Measurements from ENCODE around the gene METTL3. TPM values are rescaled to one million over a fixed set of nuclear protein-coding genes. Genes with fewer than 3 reads are reported as not detected.

METTL3 gene
- total RNA-seq, 1 donor = 41.3 TPM

DNA sequence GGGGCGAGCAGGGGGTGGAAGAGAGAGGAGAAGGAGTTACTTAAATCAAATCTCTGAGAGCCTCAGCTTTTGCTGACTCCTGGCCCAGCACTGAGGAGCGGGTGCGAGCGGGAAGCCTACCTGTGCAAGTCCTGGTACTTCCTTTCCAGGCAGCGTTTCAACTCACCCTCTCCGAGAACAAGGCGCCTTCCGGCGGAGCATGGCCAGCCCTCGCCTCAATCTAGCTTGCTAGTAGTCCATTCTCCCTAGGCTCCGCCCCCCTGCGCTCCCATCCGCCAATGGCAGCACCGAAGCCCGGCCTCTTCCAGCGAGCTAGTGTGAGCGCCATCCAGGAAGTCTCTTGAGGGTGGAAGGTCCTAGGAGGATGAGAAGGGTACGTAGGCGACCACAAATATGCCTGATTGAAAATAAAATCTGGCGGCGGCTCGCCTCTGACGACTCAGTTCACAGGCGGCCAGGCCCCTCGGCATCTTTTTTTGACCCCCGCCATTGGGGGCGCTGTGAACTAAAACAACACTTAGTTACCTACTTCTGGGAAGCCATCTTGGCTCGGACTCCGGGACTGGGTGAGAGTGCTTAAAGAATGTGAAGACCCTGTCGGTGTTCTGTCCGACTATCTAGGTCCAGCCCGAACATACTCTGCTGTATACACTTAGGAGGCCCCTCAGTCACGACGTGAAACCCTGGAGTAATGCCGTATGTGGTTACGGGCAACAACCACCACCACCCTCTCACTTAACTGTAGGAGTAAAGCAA, 55.0 kb downstream of the METTL3 start, which contains the start of gene CHD8:
Gene CHD8, minus strand, starts transcription at position 212 of the 756 bp plus-strand sequence. CDS start 24,480 bp downstream, outside the sequence.
- H3K27me3 ChIP-seq (ENCODE audit: insufficient read depth, low read length) = no peaks in the 10 kb centered on the region
- H3K4me3 ChIP-seq (ENCODE audit: low read length) = peak within 1 kb of the TSS; percentile 56
- peaks cover 30% of the 10 kb centered on the region for H3K4me1 ChIP-seq (ENCODE audit: insufficient read depth, low read length)
- no peaks in the 10 kb centered on the region for H3K9me3 ChIP-seq (ENCODE audit: low read depth, low read length)

DNA sequence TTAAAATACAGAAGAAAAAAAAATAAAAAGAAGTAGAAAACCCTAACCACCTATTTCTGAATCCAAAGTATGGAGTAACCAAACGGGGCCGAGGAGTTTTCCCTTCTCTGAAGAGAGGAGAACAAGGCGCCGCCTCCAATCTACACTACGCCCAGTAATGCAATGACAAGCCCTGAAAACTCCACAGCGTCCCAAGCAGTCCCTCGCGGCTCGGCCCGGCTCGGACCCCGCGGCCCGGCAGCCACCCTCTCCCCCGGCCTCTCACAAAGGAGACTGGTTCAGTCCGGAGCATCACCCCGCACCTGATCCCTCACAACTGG, 55.6 kb downstream of the METTL3 start:
- no peaks in the 10 kb centered on the region for H3K27me3 ChIP-seq (ENCODE audit: insufficient read depth, low read length)
- no peaks in the 10 kb centered on the region for H3K9me3 ChIP-seq (ENCODE audit: low read depth, low read length)
- peak overlapping the region; percentile 56 for H3K4me3 ChIP-seq (ENCODE audit: low read length)
- H3K4me1 ChIP-seq (ENCODE audit: insufficient read depth, low read length) = peaks cover 30% of the 10 kb centered on the region

DNA sequence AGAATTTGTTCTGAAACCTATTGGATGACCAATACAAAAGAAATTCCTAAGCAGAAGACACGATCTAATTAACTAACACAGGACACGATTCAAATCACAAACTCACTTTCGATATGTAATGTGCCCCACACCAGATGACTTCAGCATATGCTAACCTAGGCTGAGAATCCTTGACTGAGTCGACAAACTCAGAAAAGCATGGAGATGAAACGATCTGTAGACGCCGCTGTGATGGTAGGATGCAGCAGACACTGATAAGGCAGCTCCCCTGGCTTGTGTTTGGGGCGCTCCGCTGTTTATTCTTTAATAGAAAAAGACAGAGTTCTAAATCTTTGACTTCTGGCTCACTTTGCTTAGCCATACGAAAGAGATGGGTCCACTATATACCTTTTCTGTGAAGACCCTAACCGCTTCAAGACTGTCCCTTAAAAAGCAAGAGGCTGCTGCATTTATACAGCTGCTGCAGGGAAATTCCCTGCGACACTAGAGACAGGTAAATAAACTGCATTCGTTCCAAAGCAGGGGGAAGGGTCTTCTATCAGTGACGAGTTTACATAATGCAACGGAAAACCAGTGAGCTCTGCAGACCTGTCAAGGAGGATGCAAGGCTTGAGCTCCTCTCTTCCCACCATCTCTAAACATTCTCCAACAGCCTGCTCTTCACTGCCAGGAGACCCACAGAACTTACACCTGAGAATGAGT, 56.1 kb downstream of the METTL3 start:
- Histone ChIP-seq H3K4me3 (ENCODE audit: low read length) (peak overlapping the region; percentile 56), H3K9me3 (ENCODE audit: low read depth, low read length) (no peaks in the 10 kb centered on the region), H3K4me1 (ENCODE audit: insufficient read depth, low read length) (peaks cover 33% of the 10 kb centered on the region), H3K27me3 (ENCODE audit: insufficient read depth, low read length) (no peaks in the 10 kb centered on the region)

DNA sequence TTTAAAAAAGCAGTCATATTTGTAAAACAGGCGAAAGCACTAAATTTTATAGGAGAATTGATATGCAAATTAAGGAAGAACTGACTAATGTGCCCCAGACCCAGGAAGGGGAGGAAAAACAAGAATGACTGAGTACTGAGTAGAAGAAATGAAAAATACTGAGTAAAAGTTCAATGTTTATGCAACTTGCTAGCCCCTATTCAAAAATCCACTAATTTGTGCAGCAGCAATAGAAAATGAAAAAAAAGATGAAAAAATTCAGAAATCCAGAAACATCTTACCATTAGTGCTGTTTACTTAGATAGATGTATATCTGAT, 61.3 kb downstream of the METTL3 start:
- Histone ChIP-seq H3K27me3 (ENCODE audit: insufficient read depth, low read length) (no peaks in the 10 kb centered on the region), H3K4me3 (ENCODE audit: low read length) (no peak overlapping the region), H3K4me1 (ENCODE audit: insufficient read depth, low read length) (peaks cover 23% of the 10 kb centered on the region), H3K9me3 (ENCODE audit: low read depth, low read length) (no peaks in the 10 kb centered on the region)

Other genes with a start within 250 kb of the METTL3 start
- 1,082 TPM for gene HNRNPC, start 241.9 kb downstream of the METTL3 start, total RNA-seq
- gene RPGRIP1, start 231.3 kb downstream of the METTL3 start, total RNA-seq = 0.42 TPM
- gene SUPT16H, start 127.3 kb downstream of the METTL3 start, total RNA-seq = 59.5 TPM
- 99.9 TPM for gene CHD8, start 55.2 kb downstream of the METTL3 start, total RNA-seq
- 26.7 TPM for gene RAB2B, start 34.4 kb downstream of the METTL3 start, total RNA-seq
- 51.1 TPM for gene TOX4, start 34.1 kb downstream of the METTL3 start, total RNA-seq
- 0.94 TPM for gene SALL2, start 15.0 kb upstream of the METTL3 start, total RNA-seq
- gene OR10G3, start 68.7 kb upstream of the METTL3 start, total RNA-seq = not detected
- gene OR10G2, start 123.6 kb upstream of the METTL3 start, total RNA-seq = not detected
- gene OR4E2, start 142.5 kb upstream of the METTL3 start, total RNA-seq = not detected
- 0.10 TPM for gene OR4E1, start 162.5 kb upstream of the METTL3 start, total RNA-seq